Ureter (tissue), 1 donor: Measurements from ENCODE around the gene TXNDC2. TPM values are rescaled to one million over a fixed set of nuclear protein-coding genes. Genes with fewer than 3 reads are reported as not detected.
A peak's percentile ranks its signal among the peaks of the same experiment; 100 is the strongest.

Experiments
- DNase-seq: peaks from one replicate; pipeline ENCODE4 v3.0.0-alpha.2; 2020; ENCODE audit warnings: low spot score
- total RNA-seq: library from RNA; stranded (reverse); gene quantifications from one replicate; pipeline ENCODE4 v1.2.4, GENCODE V29; 2023
- donor health status: DM: yes; HTN: yes; CAD: no.

TXNDC2 gene
- total RNA-seq, 1 donor from 2014 or later: 0.21 TPM

DNA sequence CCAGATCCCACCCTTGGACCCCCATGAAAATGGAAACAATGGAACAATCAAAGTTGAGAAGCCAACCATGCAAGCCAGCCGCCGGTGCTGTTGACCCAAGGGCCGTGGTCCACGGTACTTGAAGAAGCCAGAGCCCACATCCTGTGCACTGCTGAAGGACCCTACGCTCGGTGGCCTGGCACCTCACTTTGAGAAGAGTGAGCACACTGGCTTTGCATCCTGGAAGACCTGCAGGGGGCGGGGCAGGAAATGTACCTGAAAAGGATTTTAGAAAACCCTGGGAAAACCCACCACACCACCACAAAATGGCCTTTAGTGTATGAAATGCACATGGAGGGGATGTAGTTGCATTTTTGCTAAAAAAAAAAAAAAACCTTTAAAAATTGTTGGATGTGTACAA is 26.5 kb upstream of the TXNDC2 start:
- DNase-seq: no peak

DNA sequence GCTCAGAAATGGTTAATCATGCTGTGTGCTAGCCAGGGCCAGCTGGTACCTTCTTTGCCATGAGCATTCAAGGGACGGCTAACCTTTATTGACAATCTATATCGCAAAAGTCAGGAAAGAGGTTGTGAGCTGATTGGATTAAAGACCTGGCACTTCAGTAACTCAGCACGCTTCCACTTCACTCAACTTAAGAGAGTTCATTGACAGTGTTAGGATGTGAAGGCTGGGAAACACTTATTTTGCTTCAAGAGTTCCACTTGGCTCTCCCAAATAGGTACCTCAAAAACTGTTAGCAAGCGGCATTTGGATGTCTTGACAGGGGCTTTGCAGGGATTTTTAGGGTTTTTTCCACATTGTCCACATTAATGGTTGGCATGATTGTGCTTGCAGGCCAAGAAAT is 25.1 kb upstream of the TXNDC2 start:
- DNase-seq: no peak

DNA sequence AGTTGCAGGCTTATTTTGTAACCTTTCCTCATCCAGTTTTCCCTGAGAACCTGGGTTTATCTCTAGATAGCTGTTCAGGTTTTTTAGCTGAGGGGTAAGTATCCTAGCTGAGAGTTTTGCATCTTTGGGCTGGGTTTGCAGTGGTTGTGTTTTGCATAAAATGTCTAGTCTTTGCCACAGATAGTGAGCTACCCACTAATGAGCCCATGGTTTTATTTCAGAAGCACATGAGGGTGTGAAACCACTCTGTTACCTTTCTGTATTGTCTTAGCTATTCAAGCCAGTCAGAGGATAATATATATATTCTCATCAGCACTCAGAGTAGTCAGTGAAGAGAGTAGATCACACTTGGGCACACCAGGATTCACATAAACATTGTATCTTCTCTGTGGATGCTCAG is 24.6 kb upstream of the TXNDC2 start:
- DNase-seq: no peak

GRCh38 chr18:9861933-9862332 is 23.8 kb upstream of the TXNDC2 start:
- DNase-seq: no peak

DNA sequence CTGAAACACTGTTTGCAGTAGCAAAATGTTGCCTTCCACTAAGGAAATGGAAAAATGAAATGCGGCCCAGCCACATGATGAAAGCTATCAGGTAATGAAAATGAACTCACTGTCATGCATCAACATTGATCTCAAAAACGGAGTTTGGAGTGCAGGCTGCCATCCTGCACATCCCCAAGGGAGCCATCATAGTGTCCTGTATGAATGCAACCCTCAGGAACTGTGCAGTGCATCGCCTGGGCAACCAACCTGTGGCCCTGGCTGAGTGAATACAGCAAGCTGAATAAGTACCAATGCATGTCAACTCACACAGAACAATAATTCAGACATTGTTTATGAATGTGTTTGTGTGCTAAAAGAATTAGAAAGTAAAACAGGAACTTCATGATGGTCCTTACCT is 23.1 kb upstream of the TXNDC2 start:
- DNase-seq: no peak

DNA sequence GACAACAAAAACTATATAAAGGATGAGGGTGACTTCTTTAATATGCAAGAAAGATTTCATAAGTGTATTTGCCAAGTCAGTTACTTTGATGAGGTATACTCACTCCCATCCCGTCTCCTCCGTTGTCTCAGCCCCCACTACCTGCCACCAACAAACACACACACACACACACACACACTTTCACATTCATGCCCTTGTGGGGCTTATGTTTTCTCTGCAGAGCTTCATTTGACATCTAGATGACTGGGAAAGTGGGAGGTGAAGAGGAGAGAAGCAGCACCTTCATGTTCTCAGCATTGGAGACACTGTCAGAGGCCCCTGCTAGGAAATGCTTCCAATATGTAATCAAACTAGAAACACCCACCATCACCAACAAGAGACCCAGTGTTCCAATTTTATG is 22.5 kb upstream of the TXNDC2 start:
- no peak for DNase-seq

- no peak for DNase-seq
Measured at GRCh38 chr18:9865764-9866490, 19.8 kb upstream of the TXNDC2 start.

GRCh38 chr18:9866627-9867026 is 19.1 kb upstream of the TXNDC2 start:
- no peak for DNase-seq

DNA sequence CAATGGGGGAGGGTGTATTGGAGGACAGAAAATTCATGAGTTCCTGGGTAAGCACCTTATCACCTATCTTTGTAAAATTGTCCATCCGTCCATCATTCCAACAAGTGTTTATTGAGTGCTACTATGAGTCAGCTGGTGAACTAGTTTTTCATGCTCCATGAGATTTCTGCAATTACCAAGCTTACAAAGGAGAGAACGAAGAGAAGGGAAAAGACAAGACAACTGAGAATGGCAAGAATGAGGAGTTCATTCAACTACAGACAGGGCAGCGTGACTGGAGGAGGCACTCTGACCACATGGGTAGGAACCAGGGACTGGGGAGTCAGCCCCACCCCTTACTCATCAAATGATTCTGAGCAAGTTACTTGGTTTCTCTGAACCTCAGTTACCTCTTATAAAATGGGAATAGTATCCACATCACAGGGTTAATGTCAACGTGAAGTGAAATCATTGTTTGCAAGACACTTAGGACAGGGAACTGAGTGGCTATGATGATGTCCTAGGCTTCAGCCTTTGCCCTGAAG is 18.6 kb upstream of the TXNDC2 start:
- DNase-seq: no peak

- no peak for DNase-seq
Measured at GRCh38 chr18:9868857-9869714, 16.7 kb upstream of the TXNDC2 start.

- DNase-seq: no peak
Measured at GRCh38 chr18:9869715-9870430, 15.9 kb upstream of the TXNDC2 start.

GRCh38 chr18:9870431-9871008 is 15.3 kb upstream of the TXNDC2 start:
- no peak for DNase-seq

DNA sequence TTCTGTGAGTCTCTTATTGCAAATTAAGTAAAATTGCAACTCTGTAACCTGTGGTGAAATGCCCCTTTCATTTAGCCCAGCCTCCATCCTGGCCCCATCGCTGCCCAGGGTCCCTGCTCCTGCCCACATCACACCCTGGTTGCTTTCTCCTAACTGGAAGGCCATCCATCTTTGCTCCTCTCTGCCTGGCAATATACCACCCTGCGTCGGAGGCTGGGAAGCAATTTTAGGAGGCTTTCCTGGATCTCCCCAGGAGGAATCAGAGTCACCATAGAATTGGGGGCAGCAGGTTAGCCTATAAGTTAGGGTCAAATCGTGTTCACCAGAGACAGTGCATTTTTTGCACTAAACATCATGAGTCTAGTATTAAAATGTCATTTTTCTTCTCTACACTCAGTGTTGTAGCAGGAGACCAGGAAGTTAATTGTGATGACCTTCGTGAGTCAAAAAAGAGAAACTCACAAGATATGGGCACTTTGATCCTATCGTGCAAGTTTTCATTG is 14.5 kb upstream of the TXNDC2 start:
- no peak for DNase-seq

- no peak for DNase-seq
Measured at GRCh38 chr18:9872823-9873222, 12.9 kb upstream of the TXNDC2 start.

GRCh38 chr18:9874728-9875127 is 11.0 kb upstream of the TXNDC2 start:
- DNase-seq: no peak

GRCh38 chr18:9876212-9876866 is 9.4 kb upstream of the TXNDC2 start:
- no peak for DNase-seq

- DNase-seq: peak; percentile 76
Measured at GRCh38 chr18:9876867-9877654, 8.7 kb upstream of the TXNDC2 start.

- no peak for DNase-seq
Measured at GRCh38 chr18:9877655-9878014, 8.1 kb upstream of the TXNDC2 start.

GRCh38 chr18:9878095-9878494 is 7.7 kb upstream of the TXNDC2 start:
- DNase-seq: no peak

- DNase-seq: no peak
Measured at GRCh38 chr18:9878783-9879242, 7.0 kb upstream of the TXNDC2 start.
